Renal pelvis (tissue), 4 donors: ENCODE data around the gene MLN. TPM values are rescaled to one million over a fixed set of nuclear protein-coding genes. Genes with fewer than 3 reads are reported as not detected.

Source experiments
- DNase-seq: peaks from one replicate; pipeline ENCODE4 v3.0.0-alpha.2; 2013
- polyA plus RNA-seq, 3 donors: library from polyadenylated mRNA; unstranded; fragments of 120-200 nt; gene quantifications; one replicate each; pipeline ENCODE4 v1.2.1, GENCODE V29; 2013; ENCODE audit not compliant: insufficient read length in 3 of 3

Gene MLN
- polyA plus RNA-seq, 3 donors, result 1.4 to 1.9 (median 1.4) TPM

- DNase-seq, result no peak
Observed at GRCh38 chr6:33789550-33789895, 14.3 kb downstream of the MLN start.

- peak; percentile 95 for DNase-seq
Observed at GRCh38 chr6:33788694-33789549, 14.9 kb downstream of the MLN start, which contains the start of gene LEMD2. Gene LEMD2 (minus strand): TSS chr6:33789130. CDS start chr6:33789116, 14 bp downstream.

GRCh38 chr6:33787954-33788693 lies 15.7 kb downstream of the MLN start:
- DNase-seq, result peak; percentile 58

GRCh38 chr6:33787346-33787953 lies 16.4 kb downstream of the MLN start:
- no peak for DNase-seq

GRCh38 chr6:33786736-33787135 lies 17.1 kb downstream of the MLN start:
- DNase-seq, result no peak

GRCh38 chr6:33785778-33786177 lies 18.0 kb downstream of the MLN start:
- no peak for DNase-seq

GRCh38 chr6:33784787-33785186 lies 19.0 kb downstream of the MLN start:
- DNase-seq, result no peak

GRCh38 chr6:33783781-33784520 lies 19.9 kb downstream of the MLN start:
- DNase-seq, result no peak

- no peak for DNase-seq
Observed at GRCh38 chr6:33782561-33782960, 21.2 kb downstream of the MLN start.

GRCh38 chr6:33781131-33781975 lies 22.4 kb downstream of the MLN start:
- DNase-seq, result no peak

GRCh38 chr6:33779895-33780294 lies 23.9 kb downstream of the MLN start:
- no peak for DNase-seq

GRCh38 chr6:33779290-33779689 lies 24.5 kb downstream of the MLN start:
- DNase-seq, result no peak

GRCh38 chr6:33778444-33779121 lies 25.2 kb downstream of the MLN start:
- DNase-seq, result no peak

- DNase-seq, result peak; percentile 65
Observed at GRCh38 chr6:33777398-33778388, 26.1 kb downstream of the MLN start.

- no peak for DNase-seq
Observed at GRCh38 chr6:33776764-33777163, 27.0 kb downstream of the MLN start.

- DNase-seq, result no peak
Observed at GRCh38 chr6:33776186-33776585, 27.6 kb downstream of the MLN start.

GRCh38 chr6:33774774-33775173 lies 29.0 kb downstream of the MLN start:
- DNase-seq, result no peak

GRCh38 chr6:33772902-33773472 lies 30.8 kb downstream of the MLN start:
- DNase-seq, result no peak
